Right lung (tissue), 10 donors: ENCODE data around the gene GLT1D1. TPM values are rescaled to one million over a fixed set of nuclear protein-coding genes. Genes with fewer than 3 reads are reported as not detected.
"Not testable (repeated sequence)": the region's sequence is repeated elsewhere in the genome, so short reads cannot be mapped to it uniquely, and the experiment has no call there.

Source experiments
- DNase-seq, 2 donors: peaks; one replicate each; pipeline ENCODE4 v3.0.0-alpha.2; 2013
- long read RNA-seq, 8 donors: transcript quantifications; one replicate each; lab custom pipeline, GENCODE V29; 2026
- polyA plus RNA-seq, 5 donors: library from polyadenylated mRNA; unstranded; fragments of 120-200 nt; gene quantifications; one replicate each; pipeline versions ENCODE4 v1.2.1 to v1.2.3, GENCODE V29; 2013; ENCODE audit warnings: inconsistent platforms in 1 of 5, low replicate concordance in 1 of 5; ENCODE audit not compliant: insufficient read length in 5 of 5, insufficient read depth in 1 of 5

Gene GLT1D1
- 1 to 10 TPM; 2.3 to 3.2 (median 2.3) TPM for polyA plus RNA-seq
- long read RNA-seq, donor 1: 0 reads
- long read RNA-seq, donor 2: 0 reads
- long read RNA-seq, donor 3: 0 reads
- long read RNA-seq, donor 4, partial matches to known transcripts: 0 of 1 reads
- long read RNA-seq, donor 4, other reads (novel, unspliced or antisense): 0 of 1 reads
- long read RNA-seq, donor 5: 0 reads
- long read RNA-seq, donor 6, partial matches to known transcripts: 0 of 1 reads
- long read RNA-seq, donor 6, other reads (novel, unspliced or antisense): 0 of 1 reads
- long read RNA-seq, donor 7: 0 reads
- long read RNA-seq, donor 8: 0 reads

DNA sequence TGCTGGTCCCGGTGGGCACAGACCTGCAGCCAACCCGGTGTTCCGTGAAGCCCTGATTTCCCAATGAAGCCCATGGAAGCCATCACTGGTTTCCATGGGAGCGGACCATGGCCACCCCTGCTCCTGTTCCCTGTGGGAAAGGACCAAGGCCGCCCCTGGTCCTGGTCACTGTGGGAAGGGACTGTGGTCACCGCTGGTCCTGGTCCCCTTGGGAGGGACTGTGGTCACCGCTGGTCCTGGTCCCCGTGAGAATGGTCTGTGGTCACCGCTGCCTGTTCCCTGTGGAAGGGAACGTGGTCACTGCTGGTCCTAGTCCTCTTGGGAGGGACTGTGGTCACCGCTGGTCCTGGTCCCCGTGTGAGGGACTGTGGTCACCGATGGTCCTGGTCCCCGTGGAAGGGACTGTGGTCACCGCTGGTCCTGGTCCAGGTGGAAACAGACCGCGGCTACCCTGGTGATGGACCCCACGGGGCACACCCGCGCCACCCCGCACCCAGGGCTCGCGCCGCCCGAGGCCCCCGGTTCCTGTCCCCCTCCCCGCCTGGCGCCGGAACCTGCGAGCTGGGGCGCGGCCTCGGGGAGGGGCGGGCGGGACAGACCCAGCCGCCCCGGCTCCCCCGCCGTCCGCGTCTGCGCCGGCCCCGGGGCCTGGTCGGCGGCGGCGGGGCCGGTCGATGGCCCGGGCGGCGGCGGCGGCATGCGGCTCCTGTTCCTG, at the start of gene GLT1D1:
GLT1D1 (plus strand) TSS at position 594 of the 715 bp plus-strand sequence; CDS start at position 698, 104 bp downstream.
- no peak for DNase-seq

DNA sequence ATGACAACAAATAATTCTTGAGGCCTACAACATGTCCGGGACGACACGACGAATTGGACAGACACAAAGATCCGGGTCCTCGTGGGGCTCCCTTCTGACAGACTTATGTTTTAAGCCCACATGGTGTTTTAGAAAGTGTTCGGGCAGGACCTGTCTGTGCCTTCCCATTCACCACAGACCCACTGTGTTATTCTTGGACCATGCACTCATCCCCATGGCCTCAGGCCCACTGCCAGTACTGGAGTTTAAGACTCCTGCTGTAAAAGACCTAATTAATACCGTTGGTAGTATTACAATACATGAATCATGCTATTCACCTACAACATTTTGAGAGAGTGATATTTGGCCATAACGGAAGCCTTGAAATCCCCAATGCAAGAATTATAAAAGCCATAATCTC, 49.5 kb upstream of the GLT1D1 start:
- DNase-seq: no peak

DNA sequence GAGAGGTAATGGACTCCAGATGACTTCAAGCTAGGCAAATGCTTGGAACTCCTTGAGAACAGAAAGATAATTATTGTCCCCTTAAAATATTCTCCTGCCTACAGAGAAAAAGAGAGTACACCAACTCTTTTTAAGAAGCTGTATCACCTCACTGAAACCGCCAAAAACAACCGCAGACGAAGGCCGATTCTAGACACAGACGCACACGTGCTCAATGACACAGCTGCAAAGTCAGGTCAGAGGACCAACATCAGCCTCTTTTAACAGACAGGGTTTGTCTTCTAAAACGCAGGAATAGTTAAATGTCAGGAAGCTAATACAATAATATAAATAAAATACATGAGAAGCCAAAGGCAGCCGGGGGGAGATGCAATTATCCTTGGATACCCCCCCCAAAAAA, 48.5 kb upstream of the GLT1D1 start:
- no peak for DNase-seq

DNA sequence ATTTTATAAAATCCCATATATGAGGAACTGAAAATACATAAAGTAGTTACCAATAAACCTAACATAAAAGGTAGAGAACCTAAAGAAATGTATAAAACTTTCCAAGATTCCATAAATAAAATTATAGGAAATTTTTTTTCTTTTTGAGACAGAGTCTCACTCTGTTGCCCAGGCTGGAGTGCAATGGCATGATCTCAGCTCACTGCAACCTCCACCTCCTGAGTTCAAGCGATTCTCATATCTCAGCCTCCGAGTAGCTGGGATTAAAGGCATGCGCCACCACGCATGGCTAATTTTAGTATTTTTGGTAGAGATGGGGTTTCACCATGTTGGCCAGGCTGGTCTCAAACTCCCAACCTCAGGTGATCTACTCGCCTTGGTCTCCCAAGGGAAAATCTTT, 47.9 kb upstream of the GLT1D1 start:
- not testable (repeated sequence) for DNase-seq

DNA sequence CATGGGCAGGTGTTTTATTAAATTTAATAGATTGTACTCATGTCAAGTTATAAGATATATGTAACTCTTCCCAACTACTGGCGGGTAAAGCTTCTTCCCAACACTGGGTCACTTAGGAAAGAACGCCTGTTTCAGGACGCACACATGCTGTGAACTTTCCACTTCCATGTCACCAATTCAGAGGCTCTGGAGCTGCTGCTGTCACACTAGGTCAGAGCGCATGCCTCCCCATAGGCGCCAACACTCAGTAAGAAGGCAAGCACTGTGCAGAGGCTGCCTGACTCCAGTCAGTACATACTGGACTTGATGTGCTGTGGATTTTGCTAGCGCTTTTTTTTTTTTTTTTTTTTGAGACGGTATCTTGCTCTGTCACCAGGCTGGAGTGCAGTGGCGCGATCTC, 46.7 kb upstream of the GLT1D1 start:
- no peak for DNase-seq

DNA sequence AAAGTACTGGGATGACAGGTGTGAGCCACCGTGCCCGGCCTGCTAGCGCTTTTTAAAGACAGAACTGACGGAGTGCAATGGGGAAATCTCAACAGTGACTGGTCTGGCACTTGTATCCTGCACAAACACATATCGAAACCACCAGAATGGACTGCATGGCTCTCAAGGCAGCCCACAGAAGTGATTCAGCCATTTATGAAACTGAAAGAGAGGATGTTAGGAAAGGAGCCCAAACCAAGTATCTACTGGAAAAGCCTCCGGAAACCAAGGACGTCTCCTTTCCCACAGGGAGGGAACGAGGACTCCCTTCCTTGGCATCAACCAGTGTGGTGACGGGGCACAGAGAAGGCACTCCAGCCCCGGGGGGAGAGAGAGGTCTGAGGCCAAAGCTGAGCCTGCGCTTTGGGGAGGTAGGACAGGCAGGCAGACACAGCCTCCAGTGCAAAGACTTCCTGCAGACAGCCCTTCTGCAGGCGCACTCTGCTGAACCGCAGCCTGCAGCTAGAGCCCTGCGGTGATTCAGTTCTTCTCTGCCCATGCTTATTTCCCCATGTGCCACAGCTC, 46.0 kb upstream of the GLT1D1 start:
- no peak for DNase-seq

DNA sequence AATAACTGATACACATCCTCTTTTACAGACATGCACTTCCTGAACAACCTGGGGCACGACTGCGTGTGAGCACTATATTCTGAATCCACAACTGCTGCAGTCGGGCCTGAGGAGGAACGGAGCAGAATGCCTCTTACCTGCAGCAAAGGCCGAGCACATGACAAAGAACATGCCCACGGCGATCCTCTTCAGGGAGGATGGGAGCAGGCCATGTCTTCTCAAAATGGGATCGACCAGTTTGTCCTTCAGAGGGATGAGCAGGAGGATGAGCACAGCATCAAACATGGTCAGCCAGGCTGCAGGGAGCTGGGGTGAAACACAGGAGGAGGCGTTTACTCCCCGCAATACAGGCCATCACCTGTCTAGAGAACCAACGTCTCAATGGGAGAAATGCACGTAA, 44.6 kb upstream of the GLT1D1 start:
- DNase-seq: no peak

DNA sequence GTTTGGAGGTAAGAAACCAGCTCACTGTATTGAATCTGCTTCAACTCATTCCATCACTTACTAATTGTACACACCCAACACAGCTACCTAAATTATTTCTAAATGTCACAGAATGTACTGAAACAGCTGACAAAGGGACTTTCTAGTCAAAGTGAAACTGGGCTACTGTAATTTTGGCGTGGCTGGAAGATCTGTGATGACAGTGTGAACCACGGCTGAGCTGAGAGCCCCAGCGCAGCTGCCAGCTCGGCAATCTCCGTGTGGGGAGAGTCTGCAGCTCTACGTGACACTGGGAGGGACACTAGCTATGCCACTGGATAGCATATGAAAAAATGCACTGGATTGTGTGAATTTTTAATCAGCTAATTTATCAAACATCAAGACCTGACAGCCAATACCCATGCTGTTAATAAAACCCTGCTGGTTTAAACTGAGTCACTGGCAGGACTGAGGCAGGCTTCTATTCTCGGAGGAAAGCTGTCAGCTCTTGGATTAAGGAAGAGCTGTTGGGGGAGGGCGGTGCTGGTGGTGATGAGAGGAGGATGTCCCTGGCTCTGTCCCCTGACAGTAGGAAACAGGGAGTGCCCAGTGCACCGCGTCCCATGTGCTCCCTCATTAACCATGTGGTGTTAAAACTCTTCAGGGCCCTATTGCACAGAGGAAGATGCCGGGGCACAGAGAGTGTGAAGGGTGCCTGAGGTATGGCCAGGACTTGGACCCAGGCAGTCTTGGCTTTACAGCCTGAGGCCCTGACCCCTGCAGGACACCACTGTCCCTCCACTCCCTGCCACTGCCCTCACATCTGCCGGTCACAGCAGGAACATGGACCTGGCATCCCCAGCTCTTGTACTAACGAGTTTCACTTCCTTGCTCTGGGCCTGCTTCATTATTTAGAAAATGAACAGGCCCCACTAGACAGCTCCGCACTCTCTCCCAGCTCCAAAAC, 42.8 kb upstream of the GLT1D1 start:
- no peak for DNase-seq

DNA sequence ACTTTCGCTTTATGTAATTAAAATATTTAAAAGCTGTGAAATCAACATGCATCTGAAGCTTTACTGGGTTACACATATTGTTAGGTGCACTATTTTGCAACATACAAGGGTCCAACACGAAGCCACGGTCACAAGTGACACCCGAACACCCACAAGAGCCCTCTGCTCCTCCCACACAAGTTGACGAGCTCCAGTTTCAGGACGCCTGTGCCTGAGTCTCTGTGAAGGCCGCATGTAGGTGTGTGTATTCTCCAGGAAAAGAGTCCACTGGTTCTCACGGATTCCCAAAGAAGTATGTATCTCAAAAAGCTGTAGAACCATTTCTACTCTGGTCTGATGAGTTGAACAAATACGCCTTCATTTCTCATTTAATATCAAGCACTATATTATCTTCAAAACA, 41.5 kb upstream of the GLT1D1 start:
- no peak for DNase-seq

DNA sequence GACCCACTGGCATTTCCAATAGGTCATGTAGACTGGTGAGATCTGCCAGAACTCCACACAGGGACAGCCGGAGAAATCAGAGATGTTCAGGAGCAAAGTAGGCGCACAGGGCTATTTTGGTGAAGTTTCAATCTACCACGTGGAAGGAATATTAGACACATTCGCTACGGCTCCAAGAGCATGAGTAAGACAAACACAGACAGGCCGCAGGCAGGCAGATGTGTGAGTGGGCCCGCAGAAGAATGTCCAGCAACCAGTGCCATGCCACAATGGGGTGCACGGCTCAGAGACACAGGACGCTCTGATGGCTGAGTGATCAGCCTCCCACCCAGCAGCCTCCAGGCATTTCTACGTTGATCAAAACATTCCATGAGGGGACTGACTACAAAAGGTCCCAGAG, 39.9 kb upstream of the GLT1D1 start:
- no peak for DNase-seq

DNA sequence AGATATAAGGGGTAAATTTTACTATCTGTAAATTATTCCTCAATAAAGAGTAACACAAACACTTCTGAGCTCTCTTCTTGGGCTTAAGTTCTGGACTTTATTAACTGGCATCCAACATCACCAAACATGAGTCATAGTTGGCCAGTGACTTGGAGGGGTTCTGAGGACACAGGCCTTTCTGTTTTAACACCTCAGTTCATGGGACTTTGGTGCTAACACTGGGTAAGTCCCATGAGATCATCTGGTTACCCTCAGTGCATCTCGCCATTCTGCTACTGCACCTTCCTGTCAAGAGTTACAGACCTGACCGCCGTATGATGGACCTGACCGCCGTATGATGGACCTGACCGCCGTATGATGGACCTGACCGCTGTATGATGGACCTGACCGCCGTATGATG, 39.4 kb upstream of the GLT1D1 start:
- DNase-seq: no peak

DNA sequence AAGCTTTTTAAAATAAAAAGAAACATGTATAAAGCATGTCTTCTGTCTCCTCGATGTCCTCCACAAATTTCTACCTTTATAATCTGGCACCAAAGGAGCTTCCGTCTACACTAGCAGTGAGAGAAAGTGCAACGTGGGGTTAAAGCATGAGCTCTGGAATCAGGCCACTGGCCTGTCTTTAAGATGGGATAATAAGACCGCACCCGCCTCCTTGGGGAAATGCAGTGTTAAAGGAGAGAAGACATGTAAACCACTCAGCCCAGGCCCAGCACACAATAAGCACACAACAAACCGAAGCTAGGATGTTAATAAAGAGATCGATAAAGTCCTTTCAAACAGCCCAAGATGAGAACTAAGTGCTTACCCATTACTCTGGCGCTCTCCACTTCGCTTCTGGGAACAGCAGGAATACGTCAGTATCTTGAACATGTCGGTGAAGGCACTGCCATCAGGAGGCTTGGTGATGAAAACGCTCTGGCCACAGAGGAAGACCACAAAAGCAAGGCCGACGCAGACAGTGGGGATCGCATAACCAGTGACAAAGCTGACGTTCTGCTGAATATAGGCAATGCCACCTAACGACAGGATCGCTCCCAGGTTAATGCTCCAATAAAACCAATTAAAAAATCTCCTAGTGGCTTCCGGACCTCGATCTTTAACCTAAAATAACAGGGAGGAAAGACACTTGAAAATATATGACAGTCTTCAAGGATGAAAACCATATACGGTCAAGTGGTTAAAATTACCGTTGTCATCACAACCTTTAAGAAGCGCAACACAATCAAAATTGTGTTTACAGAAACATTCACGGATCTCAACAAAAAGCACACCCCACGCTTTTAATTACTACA, 38.6 kb upstream of the GLT1D1 start:
- DNase-seq: no peak

DNA sequence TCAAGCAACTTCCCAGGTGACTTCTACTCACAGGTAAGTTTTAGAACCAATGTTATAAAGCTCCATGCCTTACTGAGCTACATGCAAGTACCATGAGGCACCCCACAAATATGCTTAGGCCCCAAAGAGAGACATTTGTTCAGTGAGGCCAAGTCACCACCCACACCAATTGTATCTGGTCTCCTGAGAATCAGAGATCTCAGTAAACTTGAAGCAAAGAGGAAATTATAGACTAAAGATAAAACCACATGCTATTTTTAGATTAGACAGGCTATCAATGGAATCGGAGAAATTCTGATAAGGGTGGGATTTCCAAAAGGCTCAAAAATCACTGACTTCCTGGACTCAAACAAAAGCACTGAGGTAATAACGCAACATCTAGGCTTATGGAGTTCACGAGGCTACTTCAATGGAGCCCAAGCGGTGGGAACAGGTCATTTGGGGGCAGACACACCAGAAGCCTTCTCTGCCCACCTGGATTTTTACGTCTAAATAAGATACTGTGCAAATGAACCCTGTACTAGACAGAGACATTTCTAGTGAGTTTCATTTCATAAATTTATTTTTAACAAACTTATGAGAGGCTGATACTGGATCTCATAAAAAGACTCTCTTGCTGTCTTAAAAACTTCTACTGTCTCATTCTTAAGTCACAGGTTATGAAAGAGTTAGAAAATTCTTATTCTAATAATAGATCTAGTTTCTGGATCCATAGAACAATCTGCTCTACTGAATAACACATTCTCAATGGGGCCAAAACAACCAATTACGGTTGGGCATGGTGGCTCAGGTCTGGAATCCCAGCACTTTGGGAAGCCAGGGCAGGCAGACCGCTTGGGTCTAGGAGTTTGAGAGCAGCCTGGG, 37.3 kb upstream of the GLT1D1 start:
- no peak for DNase-seq

DNA sequence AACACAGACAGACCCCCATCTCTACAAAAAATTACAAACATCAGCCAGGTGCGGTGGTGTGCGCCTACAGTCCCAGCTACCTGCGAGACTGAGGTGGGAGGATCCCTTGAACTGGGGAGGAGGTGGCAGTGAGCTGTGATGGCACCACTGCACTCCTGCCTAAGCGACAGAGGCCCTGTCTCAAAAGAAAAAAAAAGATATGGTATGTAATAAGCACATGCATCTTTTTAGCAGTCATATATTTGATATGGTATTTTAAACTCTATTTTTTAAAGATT, 36.7 kb upstream of the GLT1D1 start:
- DNase-seq: no peak

DNA sequence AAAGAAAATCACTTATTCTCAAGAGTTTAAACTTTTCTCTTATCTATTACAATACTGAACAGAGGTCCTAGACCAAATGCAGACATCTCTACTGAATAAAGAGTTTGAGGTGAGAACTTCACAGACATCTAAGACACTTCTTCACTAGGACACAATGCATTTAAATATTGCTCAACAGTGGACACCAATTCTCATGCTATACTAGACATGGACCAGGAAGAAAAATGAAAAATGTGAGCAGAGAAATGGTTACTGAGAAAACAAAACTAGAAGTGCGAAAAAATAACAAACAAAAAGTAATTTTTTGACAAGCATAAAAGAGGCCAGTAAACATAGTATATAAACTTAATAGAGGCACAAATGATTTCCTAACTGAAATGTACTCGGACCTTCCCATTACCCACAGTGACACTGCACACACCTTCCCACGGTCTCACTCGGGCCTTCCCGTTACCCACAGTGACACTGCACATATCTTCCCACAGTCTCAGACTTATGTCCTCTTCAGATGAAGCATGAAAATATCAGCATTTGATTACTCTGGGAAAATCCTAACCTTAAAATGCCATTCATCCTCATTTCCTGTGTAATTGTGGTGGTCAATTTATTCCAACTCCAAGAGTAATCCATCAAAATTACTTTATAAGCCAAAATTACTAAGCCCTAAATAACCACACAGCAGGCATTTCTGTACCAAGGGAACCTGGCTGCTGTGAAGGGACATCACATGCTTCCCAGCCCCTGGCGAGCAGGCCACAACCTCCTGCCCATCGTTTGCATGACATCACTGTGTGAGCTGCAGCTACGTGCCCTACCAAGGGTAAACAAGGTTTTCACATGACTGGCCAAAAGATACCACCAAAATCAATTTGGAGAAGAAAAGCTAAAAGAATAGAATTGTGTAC, 35.9 kb upstream of the GLT1D1 start:
- DNase-seq: no peak

DNA sequence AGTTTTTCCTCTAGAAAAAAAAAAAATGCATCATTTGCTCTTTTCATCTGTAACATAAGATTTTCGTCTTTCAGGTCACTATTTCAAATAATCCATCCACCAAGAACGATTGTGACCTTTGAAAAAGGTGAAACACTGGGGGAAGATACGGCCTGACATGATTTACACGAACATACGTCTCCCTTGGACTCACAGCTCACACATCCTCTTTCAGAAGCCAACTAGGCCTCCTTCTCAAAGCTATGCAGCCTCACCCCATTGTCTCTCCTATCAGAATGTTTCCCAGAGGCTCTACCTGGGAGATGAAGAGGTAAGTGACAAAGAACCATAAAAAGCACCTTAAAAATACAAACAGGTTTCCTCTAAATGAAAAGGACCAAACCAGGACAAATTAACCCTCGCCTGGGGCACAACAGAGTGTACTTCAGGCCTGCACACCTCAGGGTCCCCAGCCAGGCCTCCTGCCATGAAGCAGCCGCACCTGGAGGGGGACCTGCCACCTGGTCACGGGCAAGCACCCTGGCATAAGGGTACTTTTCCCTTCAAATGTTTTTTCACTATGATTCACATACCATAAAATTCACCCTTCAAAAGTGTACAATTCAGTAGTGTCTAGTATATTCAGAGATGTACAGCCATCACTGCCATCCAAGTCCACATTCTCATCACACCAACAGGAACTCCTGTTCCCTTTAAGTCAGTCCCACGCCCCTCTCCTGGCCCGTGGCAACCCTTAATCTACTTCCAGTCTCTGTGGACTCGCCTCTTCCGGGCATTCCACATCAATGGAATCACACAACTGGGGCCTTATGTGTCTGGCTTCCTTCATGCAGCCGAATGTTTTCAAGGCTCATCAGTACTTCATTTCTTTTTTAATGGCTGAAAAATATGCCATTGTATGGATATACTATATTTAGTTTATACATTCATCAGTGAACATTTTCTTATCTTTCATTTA, 34.9 kb upstream of the GLT1D1 start:
- DNase-seq: no peak

DNA sequence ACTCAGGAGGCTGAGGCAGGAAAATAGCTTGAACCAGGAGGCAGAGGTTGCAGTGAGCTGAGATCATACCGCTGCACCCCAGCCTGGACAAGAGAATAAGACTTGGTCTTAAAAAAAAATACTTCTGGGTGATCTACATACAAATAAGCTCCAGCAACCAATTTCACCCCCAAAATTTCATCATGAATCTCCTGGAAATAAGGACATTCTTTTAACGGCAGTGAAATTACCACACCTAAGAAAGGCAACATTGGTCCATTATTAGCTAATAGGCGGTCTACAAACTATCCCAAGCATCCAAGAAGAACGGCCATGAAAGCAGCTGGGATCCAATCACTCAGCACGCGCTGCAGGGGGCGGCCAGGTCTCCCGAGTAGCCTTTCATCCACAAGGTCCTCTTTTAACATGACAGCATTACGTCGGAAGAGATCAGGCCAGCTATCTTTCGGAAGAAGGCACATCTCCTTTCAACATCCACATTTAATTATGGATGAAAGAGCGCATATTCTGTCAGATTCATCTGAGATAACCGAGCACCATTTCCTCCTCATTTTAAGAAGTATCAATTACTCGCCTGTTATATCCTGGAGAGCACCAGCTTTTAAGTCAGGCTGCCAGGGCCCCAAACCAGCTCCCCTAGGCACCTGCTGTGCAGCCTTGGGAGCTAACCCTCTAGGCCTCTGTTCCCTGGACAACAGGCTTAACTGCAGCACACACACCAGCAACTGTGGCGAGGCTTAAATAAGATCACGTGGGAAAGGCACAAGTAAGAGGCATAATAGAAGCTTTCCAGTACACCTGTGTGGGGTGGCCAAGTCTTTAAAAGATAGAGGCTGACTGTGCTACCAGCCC, 33.8 kb upstream of the GLT1D1 start:
- no peak for DNase-seq
